Measurements from ENCODE around the gene HBM.
A peak's percentile ranks its signal among the peaks of the same experiment; 100 is the strongest.
"Not testable (repeated sequence)": the region's sequence is repeated elsewhere in the genome, so short reads cannot be mapped to it uniquely, and the experiment has no call there.

HBM gene

GRCh38 chr16:176477-177382 lies 11.0 kb downstream of the HBM start, which contains the start of gene HBA1:
Gene HBA1 (plus strand): TSS chr16:176680. CDS start chr16:176717, 37 bp downstream.
- H3K4me3 ChIP-seq (ENCODE audit: low read depth, low read length); H3K9me3 ChIP-seq (ENCODE audit: control insufficient read depth, insufficient read depth, low read depth, low read length); POLR2A ChIA-PET; H3K27ac ChIP-seq (ENCODE audit: extremely low read depth, low read depth, low read length); H3K36me3 ChIP-seq (ENCODE audit: control insufficient read depth in 2 of 2, insufficient read depth in 1 of 2, low read length in 2 of 2); H3K4me1 ChIP-seq (ENCODE audit: control insufficient read depth, insufficient read depth, low read length): not testable (repeated sequence)
- TF ChIP-seq ZBTB26 (tag by site-specific recombination; optimal IDR thresholded peaks at IDR 0.05) (peak; percentile 24), ZIC2 (tag by site-specific recombination; IDR thresholded peaks at IDR 0.05) (0 out of 2 replicates have a peak, but pooled peaks have one; percentile 16)
- CTCF ChIA-PET = interaction anchor here (1.2 kb wide), 1 partner anchor 71 kb away, joined by 3 read pairs; no protein-coding TSS in a partner anchor

GRCh38 chr16:177394-177822 lies 11.6 kb downstream of the HBM start:
- POLR2A ChIA-PET = no interaction called here
- CTCF ChIA-PET = interaction anchor here (0.7 to 1.4 kb wide), 3 partner anchors 70 to 81 kb away, joined by 3 to 11 read pairs (median 4); no protein-coding TSS in a partner anchor
- no peak overlapping the region for H3K27ac ChIP-seq (ENCODE audit: extremely low read depth, low read depth, low read length)
- TF ChIP-seq HOXD13 (CRISPR knock-in tag; IDR thresholded peaks at IDR 0.05; ENCODE audit: borderline replicate concordance) = no peak
- TF ChIP-seq ATF2 (tag by site-specific recombination; IDR thresholded peaks at IDR 0.05; ENCODE audit: low read depth) = no peak
- no peak for TF ChIP-seq ZNF157 (tag by site-specific recombination; IDR thresholded peaks at IDR 0.05)
- TF ChIP-seq ZBTB26 (tag by site-specific recombination; optimal IDR thresholded peaks at IDR 0.05) = peak; percentile 11
- no peak for TF ChIP-seq ZNF792 (tag by site-specific recombination; IDR thresholded peaks at IDR 0.05)
- TF ChIP-seq ZNF768 (tag by site-specific recombination; IDR thresholded peaks at IDR 0.05) = no peak
- no peak for TF ChIP-seq ZXDB (tag by site-specific recombination; IDR thresholded peaks at IDR 0.05)
- TF ChIP-seq MZF1 (tag by site-specific recombination; IDR thresholded peaks at IDR 0.05; ENCODE audit: borderline replicate concordance) = no peak
- TF ChIP-seq HOXA7 (CRISPR knock-in tag; IDR thresholded peaks at IDR 0.05; ENCODE audit: borderline replicate concordance) = no peak
- TF ChIP-seq IKZF3 (tag by site-specific recombination; IDR thresholded peaks at IDR 0.05) = peak; percentile 68
- peak; percentile 72 for TF ChIP-seq SP2 (tag by site-specific recombination; IDR thresholded peaks at IDR 0.05)
- TF ChIP-seq SCRT1 (tag by site-specific recombination; IDR thresholded peaks at IDR 0.05; ENCODE audit: borderline replicate concordance) = no peak
- no peak for TF ChIP-seq ZNF416 (tag by site-specific recombination; IDR thresholded peaks at IDR 0.05)
- no peak for TF ChIP-seq YY2 (tag by site-specific recombination; IDR thresholded peaks at IDR 0.05)
- TF ChIP-seq KLF17 (tag by site-specific recombination; IDR thresholded peaks at IDR 0.05) = no peak
- no peak for TF ChIP-seq PRDM1 (tag by site-specific recombination; IDR thresholded peaks at IDR 0.05)
- TF ChIP-seq ZNF239 (tag by site-specific recombination; IDR thresholded peaks at IDR 0.05) = no peak
- TF ChIP-seq ZNF335 (tag by site-specific recombination; conservative IDR thresholded peaks at IDR 0.05) = peak; percentile 88
- TF ChIP-seq ZNF548 (tag by site-specific recombination; IDR thresholded peaks at IDR 0.05) = no peak
- TF ChIP-seq SP3 (tag by site-specific recombination; IDR thresholded peaks at IDR 0.05) = peak; percentile 48; the same call in 1 of the 2 replicates
- TF ChIP-seq ZFHX2 (tag by site-specific recombination; conservative IDR thresholded peaks at IDR 0.05) = peak; percentile 79
- TF ChIP-seq INSM2 (tag by site-specific recombination; IDR thresholded peaks at IDR 0.05) = no peak

More at GRCh38 chr16:177394-177822, 11.6 kb downstream of the HBM start:
- Histone ChIP-seq H3K36me3 (ENCODE audit: control insufficient read depth in 2 of 2, insufficient read depth in 1 of 2, low read length in 2 of 2) (no peaks in the 10 kb centered on the region; a peak in 1 of 3 replicates), H3K4me1 (ENCODE audit: control insufficient read depth, insufficient read depth, low read length) (peaks cover 5% of the 10 kb centered on the region; the same call in 1 of the 2 replicates), H3K9me3 (ENCODE audit: control insufficient read depth, insufficient read depth, low read depth, low read length) (no peaks in the 10 kb centered on the region), H3K4me3 (ENCODE audit: low read depth, low read length) (no peak overlapping the region)

Data from HEK293 (cell line).